ENCODE data around the gene TRIM56.

DNA sequence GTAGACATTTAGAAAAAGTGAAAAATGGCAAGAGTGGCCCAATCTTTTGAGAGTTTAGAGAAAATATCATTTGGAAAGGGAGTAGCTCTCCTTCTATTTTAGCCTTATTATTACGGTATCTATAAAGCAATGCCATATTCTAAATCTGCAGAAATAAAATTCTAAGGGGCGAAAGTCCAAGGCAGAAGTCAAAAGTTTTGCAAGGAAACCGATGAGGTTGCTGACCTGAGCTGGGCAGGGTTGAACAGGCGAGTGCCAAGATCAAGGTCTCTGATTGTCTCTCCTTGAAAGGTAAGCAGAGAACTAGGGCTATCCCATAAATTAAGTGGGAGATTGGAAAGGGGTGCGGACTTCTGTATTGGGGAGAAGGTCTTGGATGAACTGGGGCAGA is 11.7 kb downstream of the TRIM56 start:
- TF ChIP-seq, protein P1, sequence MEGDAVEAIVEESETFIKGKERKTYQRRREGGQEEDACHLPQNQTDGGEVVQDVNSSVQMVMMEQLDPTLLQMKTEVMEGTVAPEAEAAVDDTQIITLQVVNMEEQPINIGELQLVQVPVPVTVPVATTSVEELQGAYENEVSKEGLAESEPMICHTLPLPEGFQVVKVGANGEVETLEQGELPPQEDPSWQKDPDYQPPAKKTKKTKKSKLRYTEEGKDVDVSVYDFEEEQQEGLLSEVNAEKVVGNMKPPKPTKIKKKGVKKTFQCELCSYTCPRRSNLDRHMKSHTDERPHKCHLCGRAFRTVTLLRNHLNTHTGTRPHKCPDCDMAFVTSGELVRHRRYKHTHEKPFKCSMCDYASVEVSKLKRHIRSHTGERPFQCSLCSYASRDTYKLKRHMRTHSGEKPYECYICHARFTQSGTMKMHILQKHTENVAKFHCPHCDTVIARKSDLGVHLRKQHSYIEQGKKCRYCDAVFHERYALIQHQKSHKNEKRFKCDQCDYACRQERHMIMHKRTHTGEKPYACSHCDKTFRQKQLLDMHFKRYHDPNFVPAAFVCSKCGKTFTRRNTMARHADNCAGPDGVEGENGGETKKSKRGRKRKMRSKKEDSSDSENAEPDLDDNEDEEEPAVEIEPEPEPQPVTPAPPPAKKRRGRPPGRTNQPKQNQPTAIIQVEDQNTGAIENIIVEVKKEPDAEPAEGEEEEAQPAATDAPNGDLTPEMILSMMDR (IDR thresholded peaks at IDR 0.05) = no peak
- TF ChIP-seq EZH2 (IDR thresholded peaks at IDR 0.05) (no peak), EZH2phosphoT487 (IDR thresholded peaks at IDR 0.05) (no peak)
